T-helper 22 cell (primary cell): ENCODE measurements around the gene NUDT16L1.

ENCODE experiments used
- DNase-seq: peaks from one replicate; pipeline ENCODE4 v3.0.0-alpha.2; 2020; ENCODE audit warnings: low read depth

Gene NUDT16L1

DNA sequence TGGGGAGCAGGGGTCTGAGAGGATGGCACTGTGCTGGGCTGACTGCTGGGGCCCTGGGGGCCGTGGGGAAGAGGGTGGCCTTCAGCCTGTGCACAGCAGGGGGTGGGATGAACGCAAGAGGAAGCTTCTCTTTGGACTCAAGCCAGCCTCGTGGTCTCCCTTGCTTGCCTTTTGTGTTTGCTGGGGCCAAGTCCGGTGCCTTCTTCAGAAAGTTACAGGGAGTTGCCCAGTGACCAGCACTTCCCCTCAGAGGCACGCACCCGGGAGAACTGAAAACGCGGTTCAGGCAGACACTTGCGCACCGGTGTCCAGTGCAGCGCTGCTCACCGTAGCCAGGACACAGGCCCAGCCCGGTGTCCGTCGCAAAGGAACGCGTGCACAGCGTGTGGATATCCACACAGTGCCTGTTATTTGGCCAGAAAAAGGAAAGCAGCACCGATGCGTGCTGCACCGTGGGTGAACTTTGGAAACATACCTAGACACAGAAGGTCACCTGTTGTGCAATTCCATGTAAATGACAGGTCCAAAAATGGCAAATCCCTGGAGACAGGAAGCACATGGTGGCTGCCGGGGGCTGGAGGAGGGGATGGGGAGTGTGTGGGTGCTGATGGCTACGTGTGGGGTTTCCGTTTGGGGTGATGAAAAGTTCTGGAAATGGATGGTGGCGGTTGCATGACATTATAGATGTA lies 29.4 kb upstream of the NUDT16L1 start:
- DNase-seq: no peak

- peak; percentile 43 for DNase-seq
Observed at GRCh38 chr16:4664538-4665418, 28.6 kb upstream of the NUDT16L1 start.

GRCh38 chr16:4666537-4667202 lies 26.7 kb upstream of the NUDT16L1 start:
- DNase-seq: no peak

DNA sequence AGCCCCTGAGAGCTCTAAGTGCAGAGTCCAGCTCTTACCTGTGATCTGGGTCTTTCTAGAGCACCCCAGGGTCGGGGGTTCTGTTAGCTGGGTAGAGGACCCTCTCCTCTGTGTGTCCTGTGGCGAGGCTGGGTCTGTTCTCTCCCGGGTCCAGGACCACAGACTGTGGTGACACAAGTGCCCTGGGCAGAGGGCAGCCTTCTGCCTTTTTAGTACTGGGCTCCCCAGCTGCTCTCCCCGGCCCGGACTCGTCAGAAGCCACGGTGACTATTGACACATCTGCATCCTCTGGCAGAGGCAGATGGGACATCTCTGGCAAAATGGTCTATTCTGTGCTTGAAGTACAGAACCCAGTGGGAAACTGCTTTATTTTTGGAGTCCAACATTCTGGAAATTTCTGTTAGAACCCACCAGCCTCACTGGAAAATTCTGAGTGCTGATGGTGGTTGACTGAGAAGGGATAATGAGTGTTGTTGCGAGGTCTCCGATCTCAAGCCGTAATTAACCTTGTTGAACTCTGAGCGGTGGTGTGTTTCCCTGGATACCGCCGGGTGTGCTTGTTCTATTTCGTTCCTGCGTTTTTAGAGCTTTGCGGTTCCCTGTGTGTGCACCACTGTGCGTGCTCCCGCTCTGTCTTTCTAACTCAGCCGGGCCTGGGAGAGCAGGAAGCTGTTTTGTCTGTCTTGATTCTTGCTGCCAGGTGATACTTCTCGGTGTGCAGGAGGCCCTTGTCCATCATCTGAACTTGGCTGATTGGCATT lies 26.0 kb upstream of the NUDT16L1 start:
- no peak for DNase-seq

DNA sequence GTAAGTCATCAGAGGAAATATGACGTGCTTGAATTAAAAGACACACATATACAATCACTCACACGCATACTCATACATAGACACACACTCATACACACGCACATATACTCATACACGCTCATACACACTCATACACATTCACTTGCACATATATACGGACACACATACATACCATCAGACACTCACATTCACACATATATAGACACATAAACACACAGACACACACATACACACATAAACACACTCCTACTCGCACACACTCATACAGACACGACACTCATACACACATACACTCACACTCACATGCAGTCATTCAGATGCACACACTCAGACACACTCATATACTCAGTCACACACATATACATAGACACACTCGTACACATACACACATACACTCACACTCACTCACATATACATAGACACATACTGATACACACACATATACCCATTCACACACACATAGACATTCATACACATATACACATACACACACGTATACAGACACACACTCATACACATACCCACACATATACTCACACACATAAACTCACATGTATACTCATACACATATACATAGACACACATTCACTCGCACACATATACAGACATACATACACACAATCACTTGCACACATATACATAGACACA lies 24.9 kb upstream of the NUDT16L1 start:
- no peak for DNase-seq

GRCh38 chr16:4673387-4674046 lies 19.8 kb upstream of the NUDT16L1 start:
- no peak for DNase-seq

DNA sequence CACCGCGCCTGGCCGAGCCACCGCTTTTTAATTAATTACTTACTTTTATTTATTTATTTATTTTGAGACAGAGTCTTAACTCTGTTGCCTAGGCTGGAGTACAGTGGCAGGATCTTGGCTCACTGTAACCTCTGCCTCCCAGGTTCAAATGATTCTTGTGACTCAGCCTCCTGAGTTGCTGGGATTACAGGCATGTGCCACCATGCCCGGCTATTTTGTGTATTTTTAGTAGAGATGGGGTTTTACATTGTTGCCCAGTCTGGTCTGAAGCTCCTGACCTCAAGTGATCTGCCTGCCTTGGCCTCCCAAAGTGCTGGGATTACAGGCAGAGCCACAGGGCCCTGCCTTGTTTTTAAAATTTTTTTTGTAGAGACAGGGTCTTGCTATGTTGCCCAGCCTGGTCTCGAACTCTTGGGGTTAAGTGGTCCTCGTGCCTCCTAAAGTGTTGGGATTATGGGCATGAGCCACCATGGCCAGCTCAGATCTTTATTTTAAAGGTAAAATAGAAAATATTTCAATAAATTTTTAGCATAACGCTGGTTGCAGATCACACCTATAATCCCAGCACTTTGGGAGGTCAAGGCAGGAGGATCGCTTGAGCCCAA lies 18.3 kb upstream of the NUDT16L1 start:
- no peak for DNase-seq

DNA sequence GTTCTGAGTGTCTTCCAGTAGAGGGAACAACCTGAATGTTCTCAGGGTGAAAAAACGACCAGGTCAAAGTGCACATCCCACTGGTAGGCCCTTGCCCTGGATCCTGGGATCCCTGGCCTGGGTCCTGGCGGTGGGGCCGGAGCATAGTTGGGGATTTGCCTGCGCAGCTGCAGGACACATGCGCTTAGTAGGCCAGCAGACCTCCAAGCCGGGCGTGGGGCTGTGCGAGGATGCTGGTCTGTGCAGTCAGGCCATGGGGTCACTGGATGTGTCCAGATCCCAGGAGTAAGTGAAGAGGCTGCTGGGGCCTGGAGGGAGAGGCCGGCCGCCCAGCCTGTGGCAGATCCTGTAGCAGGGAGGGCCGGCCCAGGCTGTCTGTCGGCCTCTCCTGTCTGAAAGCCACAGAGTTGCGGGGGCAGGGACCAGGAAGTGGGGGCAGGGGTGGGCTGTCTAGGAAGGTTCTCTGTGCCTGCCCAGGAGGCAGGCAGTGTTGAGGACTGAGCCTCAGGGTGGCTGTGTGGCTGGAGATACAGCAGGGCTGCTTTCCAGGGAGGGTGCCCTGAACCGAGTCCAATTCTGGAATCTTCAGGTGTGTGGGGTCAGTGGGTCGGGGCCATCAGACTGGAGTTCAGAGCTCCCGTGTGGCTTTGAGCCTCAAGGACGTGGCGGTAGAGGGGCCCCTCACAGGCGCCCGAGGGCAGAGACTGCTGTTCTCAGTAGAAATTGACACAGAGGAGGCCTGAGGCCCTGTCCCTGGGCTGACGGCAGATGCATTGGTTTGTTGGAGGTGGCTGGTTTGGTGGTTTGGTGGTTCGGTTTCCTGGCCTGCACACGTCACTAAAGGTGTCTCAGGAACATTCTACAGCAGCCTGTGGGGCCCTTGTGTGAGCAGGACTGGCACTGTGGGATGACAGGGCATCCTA lies 17.2 kb upstream of the NUDT16L1 start:
- DNase-seq: peak; percentile 51

DNA sequence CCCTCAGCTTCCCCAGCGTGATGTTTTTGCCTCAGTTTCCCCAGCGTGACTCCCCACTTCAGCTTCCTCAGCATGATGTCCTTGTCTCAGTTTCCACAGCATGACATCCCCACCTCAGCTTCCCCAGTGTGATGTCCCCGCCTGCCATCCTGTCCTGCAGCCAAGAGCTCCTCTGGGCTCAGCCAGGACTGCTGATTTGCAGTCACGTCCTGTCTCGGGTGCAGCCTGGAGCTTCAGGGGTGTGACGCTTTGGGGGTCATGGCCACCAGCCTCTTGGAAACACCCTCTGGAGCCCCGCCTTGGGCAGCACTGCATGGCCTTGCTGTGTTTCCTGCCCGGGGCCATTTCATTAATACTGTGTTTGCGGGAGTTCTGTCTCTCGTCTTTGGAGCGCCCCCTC lies 16.5 kb upstream of the NUDT16L1 start:
- no peak for DNase-seq

DNA sequence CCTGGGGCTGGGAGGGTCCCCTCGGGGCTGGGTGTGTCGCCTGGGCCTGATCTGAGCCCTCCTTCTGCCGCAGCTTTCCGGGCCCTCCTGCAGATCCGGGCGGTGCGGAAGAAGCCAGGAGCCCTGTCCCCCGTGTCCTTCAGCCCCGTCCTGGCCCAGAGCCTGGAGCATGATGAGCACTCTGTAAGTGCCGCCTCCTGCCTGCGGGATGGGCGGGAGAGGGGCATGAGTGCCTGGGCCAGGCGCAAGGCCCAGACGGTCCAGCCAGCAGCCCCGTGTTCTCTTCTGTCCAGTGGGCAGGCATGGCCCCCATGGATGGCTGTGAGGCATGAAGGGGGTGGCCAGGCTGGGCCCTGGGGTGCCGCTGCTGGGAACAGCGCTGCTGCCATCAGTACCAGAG lies 16.0 kb upstream of the NUDT16L1 start:
- DNase-seq: no peak

DNA sequence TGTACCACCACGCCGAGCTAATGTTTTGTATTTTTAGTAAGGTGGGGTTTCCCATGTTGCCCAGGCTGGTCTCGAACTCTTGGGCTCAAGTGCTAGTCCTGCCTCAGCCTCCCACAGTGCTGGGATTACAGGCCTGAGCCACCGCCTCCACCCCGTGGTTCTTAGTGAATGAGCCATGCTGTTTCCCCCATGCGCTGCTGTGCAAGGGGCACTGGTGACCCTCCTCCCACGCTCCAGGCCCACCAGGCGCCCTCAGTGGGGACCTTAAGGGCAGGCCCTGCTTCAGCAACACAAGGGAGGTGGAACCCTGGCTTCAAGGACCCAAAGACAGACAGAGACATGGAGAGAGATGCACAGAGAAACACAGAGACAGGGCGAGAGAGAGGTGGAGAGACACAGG lies 15.4 kb upstream of the NUDT16L1 start:
- DNase-seq: no peak

DNA sequence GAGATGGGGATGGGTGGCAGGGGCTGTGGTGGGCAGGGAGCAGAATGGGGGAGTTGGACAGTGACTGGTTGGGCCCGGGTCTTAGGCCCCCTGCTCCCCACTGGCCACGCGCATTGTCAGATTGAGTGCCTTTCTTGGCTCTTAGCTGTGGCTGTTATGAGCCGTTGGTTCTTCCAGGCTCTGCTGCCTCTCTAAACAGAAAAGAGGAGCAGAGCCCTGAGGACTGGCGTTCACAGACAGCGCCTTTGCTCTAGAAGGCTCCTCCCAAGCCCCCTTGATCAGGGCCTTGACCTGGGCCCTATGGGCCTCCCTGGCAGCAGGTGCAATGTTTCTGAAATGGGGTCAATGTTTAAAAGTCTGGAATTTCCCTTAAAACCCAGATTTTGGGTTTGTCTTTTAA lies 14.8 kb upstream of the NUDT16L1 start:
- no peak for DNase-seq

DNA sequence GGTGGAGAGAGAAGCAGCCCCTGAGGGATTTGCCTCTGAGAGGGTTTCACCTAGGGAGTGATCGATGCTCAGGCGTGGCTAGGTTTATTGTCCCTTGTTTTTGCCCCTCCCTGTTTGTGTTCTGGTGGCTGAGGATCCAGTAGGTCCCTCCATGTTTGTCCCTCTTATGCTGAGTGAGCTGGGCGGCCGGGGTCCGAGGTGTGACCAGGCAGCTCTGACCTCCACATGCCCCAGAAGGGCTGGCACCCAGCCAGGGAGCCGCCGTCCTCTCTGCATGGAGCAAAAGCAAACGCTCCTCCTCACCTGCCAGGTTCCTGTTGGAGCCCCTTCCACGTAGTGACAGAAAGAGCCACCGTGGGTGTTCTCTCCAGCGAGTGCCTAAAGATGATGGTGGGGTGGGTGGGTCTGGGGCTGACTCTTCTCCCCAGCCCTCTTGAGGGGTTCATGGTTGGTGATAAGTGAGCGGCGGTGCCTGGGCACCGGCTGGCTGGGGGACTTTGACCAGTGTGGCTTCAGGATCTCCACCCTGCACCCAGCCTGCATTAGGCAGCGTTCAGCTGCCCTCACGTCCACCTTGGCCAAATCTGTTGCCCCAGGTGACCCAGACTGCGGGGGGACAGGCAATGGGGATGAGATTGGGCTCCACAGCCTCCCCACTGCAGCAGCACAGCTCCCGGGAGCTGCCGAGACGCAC lies 14.1 kb upstream of the NUDT16L1 start:
- no peak for DNase-seq

- no peak for DNase-seq
Observed at GRCh38 chr16:4679850-4680636, 13.3 kb upstream of the NUDT16L1 start.

DNA sequence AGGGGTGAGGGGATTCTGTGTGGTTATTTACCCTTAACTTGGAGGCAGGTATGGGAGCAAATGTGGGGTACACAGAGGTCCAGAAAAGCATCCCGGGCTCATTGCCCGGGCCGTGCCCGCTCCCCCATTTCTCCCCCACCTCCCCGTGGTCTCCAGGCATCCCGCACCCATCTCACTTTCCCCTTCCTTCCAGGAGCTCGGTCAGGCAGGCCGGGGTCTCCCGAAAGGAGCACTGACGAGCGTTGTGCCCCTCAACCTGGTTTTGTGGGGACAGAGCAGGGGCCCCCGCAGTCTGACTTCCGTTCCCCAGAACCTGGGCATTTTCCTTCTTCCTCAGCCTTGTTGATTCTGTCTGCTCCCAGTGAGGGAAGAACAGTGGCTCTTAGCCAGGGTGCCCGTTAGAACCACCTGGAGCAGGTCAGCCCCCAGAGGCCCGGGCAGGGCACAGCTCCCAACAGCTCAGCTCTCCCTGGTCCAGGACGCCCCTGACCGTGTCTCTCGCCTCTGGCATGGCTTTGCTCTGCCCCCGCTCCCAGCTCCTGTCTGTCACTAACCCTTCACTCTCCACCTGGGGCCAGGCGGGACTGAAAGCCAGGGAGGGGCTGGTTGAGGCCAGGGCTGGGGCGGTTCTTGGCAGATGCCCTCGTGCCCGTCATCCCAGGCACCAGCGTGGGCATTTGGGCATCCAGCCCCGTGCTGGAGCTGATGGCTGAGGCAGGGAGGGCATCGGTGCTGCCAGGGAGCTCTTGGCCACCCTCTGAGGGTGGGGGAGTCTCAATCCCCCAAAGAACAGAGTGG lies 12.5 kb upstream of the NUDT16L1 start:
- DNase-seq: no peak

DNA sequence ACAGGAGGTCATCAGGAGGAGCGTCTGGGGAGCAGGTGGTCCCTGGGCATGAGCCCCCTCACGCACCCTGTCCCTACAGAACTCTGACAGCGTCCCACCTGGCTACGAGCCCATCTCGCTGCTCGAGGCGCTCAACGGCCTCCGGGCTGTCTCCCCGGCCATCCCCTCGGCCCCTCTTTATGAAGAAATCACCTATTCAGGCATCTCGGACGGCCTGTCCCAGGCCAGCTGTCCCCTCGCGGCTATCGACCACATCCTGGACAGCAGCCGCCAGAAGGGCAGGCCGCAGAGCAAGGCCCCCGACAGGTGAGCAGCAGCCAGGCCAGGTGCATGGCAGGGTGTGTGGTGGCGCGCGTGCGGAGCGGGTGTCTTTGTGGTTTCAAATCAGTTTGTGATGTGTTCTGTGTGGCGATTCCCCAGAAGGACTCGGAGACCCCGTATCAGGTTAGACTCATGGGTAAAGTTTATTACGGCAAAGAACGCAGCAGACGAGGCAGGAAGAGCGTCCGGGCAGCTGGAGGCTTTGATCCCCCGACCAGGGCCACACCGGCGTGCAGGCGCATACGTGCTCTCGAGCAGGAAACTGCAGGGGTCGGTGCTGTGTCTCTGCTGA lies 11.8 kb upstream of the NUDT16L1 start:
- no peak for DNase-seq

DNA sequence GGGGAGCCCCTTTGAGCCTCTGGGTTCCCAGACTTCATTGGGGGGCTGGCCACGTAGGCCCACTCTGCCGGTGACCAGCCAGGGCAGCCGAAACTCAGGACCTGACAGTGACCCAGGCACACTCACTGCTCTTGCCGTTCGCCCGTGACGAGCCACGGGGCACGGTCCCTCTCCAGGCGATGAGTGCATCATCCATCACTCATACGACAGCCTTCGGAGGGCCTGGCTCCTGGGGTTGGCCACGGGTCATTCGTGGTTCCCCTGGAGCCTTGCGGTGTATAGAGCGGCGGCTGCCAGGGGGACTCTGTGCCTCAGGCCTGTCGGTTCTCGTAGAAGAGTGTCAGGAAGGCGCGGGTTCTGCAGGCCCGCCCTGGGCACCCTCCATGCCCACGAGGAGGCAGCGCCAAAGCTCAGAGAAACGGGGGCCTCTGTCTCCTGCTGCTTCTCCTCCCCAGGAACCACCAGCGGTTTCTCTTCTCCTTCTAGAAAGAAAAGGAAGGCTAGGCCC lies 11.2 kb upstream of the NUDT16L1 start:
- DNase-seq: no peak
